ENCODE data around the gene TAL1.

GRCh38 chr1:47257224-47257623 lies 25.2 kb upstream of the TAL1 start:
- TF ChIP-seq POLR2AphosphoS5 (IDR thresholded peaks at IDR 0.05; ENCODE audit: low read depth, low read length) (no peak), ELF1 (IDR thresholded peaks at IDR 0.05) (no peak), CTCF (IDR thresholded peaks at IDR 0.05) (no peak)

Measured in SK-N-SH (cell line).